NCI-H82 treated with DMSO at 0.1 percent for 48 hours (cell line): ENCODE measurements around the gene FAM228B.
A peak's percentile ranks its signal among the peaks of the same experiment; 100 is the strongest.
"Not testable (repeated sequence)": the region's sequence is repeated elsewhere in the genome, so short reads cannot be mapped to it uniquely, and the experiment has no call there.

Experiments used
- DNase-seq: peaks from one replicate; lab custom pipeline; 2025; ENCODE audit not compliant: unreplicated experiment; lab: John Stamatoyannopoulos, UW

FAM228B gene

GRCh38 chr2:24123195-24123921, at the start of gene FAM228B, which contains the start of gene PFN4:
FAM228B (plus strand) TSS chr2:24123469; CDS start chr2:24124362, 893 bp downstream.
PFN4 (minus strand) TSS chr2:24123334; CDS start chr2:24122535, 799 bp downstream.
- DNase-seq, result peak; percentile 73

- no peak for DNase-seq
Observed at GRCh38 chr2:24073816-24074215, 49.5 kb upstream of the FAM228B start.

- no peak for DNase-seq
Observed at GRCh38 chr2:24075259-24075658, 48.0 kb upstream of the FAM228B start.

- DNase-seq, result peak; percentile 98
Observed at GRCh38 chr2:24075915-24076848, 47.1 kb upstream of the FAM228B start, which contains the start of gene SF3B6. SF3B6 (minus strand) TSS chr2:24076326; CDS start chr2:24076229, 97 bp downstream.

- DNase-seq, result no peak
Observed at GRCh38 chr2:24076849-24077534, 46.3 kb upstream of the FAM228B start.

- DNase-seq, result no peak
Observed at GRCh38 chr2:24077535-24077877, 45.8 kb upstream of the FAM228B start.

GRCh38 chr2:24077879-24078278, 45.4 kb upstream of the FAM228B start:
- no peak for DNase-seq

- DNase-seq, result no peak
Observed at GRCh38 chr2:24080701-24081100, 42.6 kb upstream of the FAM228B start.

- no peak for DNase-seq
Observed at GRCh38 chr2:24082787-24083566, 40.3 kb upstream of the FAM228B start.

- peak; percentile 76 for DNase-seq
Observed at GRCh38 chr2:24083567-24084385, 39.5 kb upstream of the FAM228B start.

- peak; percentile 76 for DNase-seq
Observed at GRCh38 chr2:24084386-24085199, 38.7 kb upstream of the FAM228B start, which contains the start of gene TP53I3. TP53I3 (minus strand) TSS chr2:24084834; CDS start chr2:24084326, 508 bp downstream.

- DNase-seq, result no peak
Observed at GRCh38 chr2:24085200-24085489, 38.1 kb upstream of the FAM228B start.

- no peak for DNase-seq
Observed at GRCh38 chr2:24086241-24086640, 37.0 kb upstream of the FAM228B start.

GRCh38 chr2:24087032-24087431, 36.2 kb upstream of the FAM228B start:
- DNase-seq, result no peak

- DNase-seq, result no peak
Observed at GRCh38 chr2:24088821-24089359, 34.4 kb upstream of the FAM228B start.

GRCh38 chr2:24093270-24093669, 30.0 kb upstream of the FAM228B start:
- not testable (repeated sequence) for DNase-seq

- DNase-seq, result not testable (repeated sequence)
Observed at GRCh38 chr2:24095171-24095677, 28.0 kb upstream of the FAM228B start.

- DNase-seq, result not testable (repeated sequence)
Observed at GRCh38 chr2:24100732-24101131, 22.5 kb upstream of the FAM228B start.
